Adrenal gland (tissue), 12 donors: ENCODE data around the gene C1R. TPM values are rescaled to one million over a fixed set of nuclear protein-coding genes. Genes with fewer than 3 reads are reported as not detected.
A peak's percentile ranks its signal among the peaks of the same experiment; 100 is the strongest.
"Not testable (repeated sequence)": the region's sequence is repeated elsewhere in the genome, so short reads cannot be mapped to it uniquely, and the experiment has no call there.

Experiments used
- DNase-seq, 7 donors: peaks; one replicate each; pipeline ENCODE4 v3.0.0-alpha.2; 2019 to 2020
- H3K27ac ChIP-seq, 5 donors: fragments of 200-600 bp; sonication (generic) in 4 of 5; 1 replicate in 3 of 5; 2 replicates in 2 of 5; pipeline versions ENCODE4 v1.5.1 to v1.8.0; 2016 to 2020; ENCODE audit warnings: mild to moderate bottlenecking in 1 of 5
- H3K27me3 ChIP-seq: fragments of 200-600 bp; 2 replicates; pipeline ENCODE4 v1.8.0; 2021
- H3K36me3 ChIP-seq, 2 donors: fragments of 200-600 bp; replicated peaks in 1 of 2; 1 replicate in 1 of 2; 2 replicates in 1 of 2; pipeline versions ENCODE4 v1.5.1 to v1.8.0; 2018 to 2022
- H3K4me1 ChIP-seq, 2 donors: fragments of 200-600 bp; replicated peaks in 1 of 2; 1 replicate in 1 of 2; 2 replicates in 1 of 2; pipeline versions ENCODE4 v1.5.1 to v1.8.0; 2018 to 2021
- H3K4me3 ChIP-seq, 4 donors: fragments of 200-600 bp; sonication (generic) in 3 of 4; one replicate each; pipeline ENCODE4 v1.5.1; 2016 to 2018
- H3K9me3 ChIP-seq, 3 donors: fragments of 200-600 bp; sonication (generic) in 1 of 3; replicated peaks in 1 of 3; 1 replicate in 2 of 3; 2 replicates in 1 of 3; pipeline versions ENCODE4 v1.5.1 to v1.8.0; 2016 to 2021
- CTCF ChIP-seq, 6 experiments: fragments of 450-650 bp in 4 of 6; fragments of 200-600 bp in 2 of 6; sonication (generic) in 1 of 6; IDR thresholded peaks; 1 replicate in 5 of 6; 2 replicates in 1 of 6; pipeline versions ENCODE4 v1.5.1 to v1.8.0; 2016 to 2021; ENCODE audit warnings: antibody characterized with exemption in 6 of 6, mild to moderate bottlenecking in 2 of 6, moderate library complexity in 1 of 6
- POLR2A ChIP-seq, 2 donors: fragments of 450-650 bp; IDR thresholded peaks; one replicate each; pipeline ENCODE4 v1.6.1; 2017; ENCODE audit warnings: antibody characterized with exemption in 2 of 2, mild to moderate bottlenecking in 2 of 2, moderate library complexity in 1 of 2
- WGBS, 4 donors: extraction: QIAGEN DNeasy Blood & Tissue Kit in 2 of 4; methylation state at CpG; one replicate each; pipeline versions ENCODE4 v1.1.5 to v1.1.7; 2013 to 2017; 5-methylcytosine and 5-hydroxymethylcytosine counted together
- intact Hi-C, 2 donors: fragments of 100-400 bp; cut with DNase I; formaldehyde crosslinking; loops; one replicate each; pipeline versions ENCODE4 v1.14.1 to v1.15.0; 2022 to 2023
- polyA plus RNA-seq, 3 donors: library from polyadenylated mRNA; stranded (reverse); fragments of 200-250 nt in 2 of 3; fragments of 350-450 nt in 1 of 3; fragmentation: Illumina TruSeq in 1 of 3; extraction: RNeasy Lipid Tissue Mini Kit (QIAGEN cat#74804) in 1 of 3; gene quantifications; one replicate each; pipeline ENCODE4 v1.2.3, GENCODE V29; 2013 to 2014
- total RNA-seq, 9 donors: library from RNA; depleted of rRNA in 4 of 9; stranded (reverse); fragments of >200 nt in 4 of 9; fragments of 120-200 nt in 1 of 9; fragmentation: NEBNext Ultra II Directional in 1 of 9; extraction: Animal tissue kit (Norgen Biotek cat#: 25700) in 1 of 9; gene quantifications; one replicate each; pipeline versions ENCODE4 v1.1.0 to v1.2.4, GENCODE V29; 2013 to 2023
- donor health status: healthy with polysubstance abuse.
- donor health status: Bipolar disorder and iron deficiency.
- donor health status: DM: yes; HTN: yes; CAD: no.
- donor health status: DM: no; HTN: no; CAD: no.
- donor health status: DM: no; HTN: no; CAD: no.
- donor health status: DM: yes; HTN: yes; CAD: no.

Gene C1R
- total and polyA plus RNA-seq, 12 donors = 10.3 to 1,160 (median 366) TPM

GRCh38 chr12:7058163-7058845, 33.9 kb downstream of the C1R start:
- no peak for TF ChIP-seq POLR2A (IDR thresholded peaks at IDR 0.05)
- no peak for TF ChIP-seq CTCF (IDR thresholded peaks at IDR 0.05)
- H3K36me3 ChIP-seq = no peaks in the 10 kb centered on the region
- peak in 1 of 7 donors; percentile 29 for DNase-seq
- 77 to 86% (median 80%) methylated on average over 3 of the region's 3 CpGs for WGBS, 4 donors
- H3K27me3 ChIP-seq = no peaks in the 10 kb centered on the region
- H3K27ac ChIP-seq = no peak overlapping the region
- intact Hi-C loops = no loop called here
- H3K9me3 ChIP-seq = no peaks in the 10 kb centered on the region
- no peak overlapping the region for H3K4me3 ChIP-seq
- H3K4me1 ChIP-seq = peaks cover 6 to 13% of the 10 kb centered on the region in 2 donors

- peaks cover 6 to 10% of the 10 kb centered on the region in 2 donors for H3K4me1 ChIP-seq
- H3K4me3 ChIP-seq, intact Hi-C loops, H3K9me3 ChIP-seq, H3K27ac ChIP-seq, DNase-seq, H3K27me3 ChIP-seq, H3K36me3 ChIP-seq: not testable (repeated sequence)
- 90 to 100% (median 94%) methylated on average over 2 of the region's 2 CpGs for WGBS, 4 donors
Measured at GRCh38 chr12:7055736-7056135, 36.5 kb downstream of the C1R start.

GRCh38 chr12:7054925-7055324, 37.3 kb downstream of the C1R start:
- no peak for DNase-seq
- peaks cover 3 to 6% of the 10 kb centered on the region in 2 donors for H3K4me1 ChIP-seq
- intact Hi-C loops = no loop called here
- no peaks in the 10 kb centered on the region for H3K9me3 ChIP-seq
- 81 to 96% (median 87%) methylated on average over 3 to 4 of the region's 4 CpGs for WGBS, 4 donors
- H3K27ac ChIP-seq = no peak overlapping the region
- TF ChIP-seq POLR2A (IDR thresholded peaks at IDR 0.05) (no peak), CTCF (IDR thresholded peaks at IDR 0.05) (no peak)
- H3K27me3 ChIP-seq = no peaks in the 10 kb centered on the region
- H3K36me3 ChIP-seq = no peaks in the 10 kb centered on the region
- no peak overlapping the region for H3K4me3 ChIP-seq

GRCh38 chr12:7049973-7050372, 42.3 kb downstream of the C1R start:
- DNase-seq, H3K27me3 ChIP-seq, H3K36me3 ChIP-seq, H3K4me1 ChIP-seq, H3K9me3 ChIP-seq, H3K27ac ChIP-seq, intact Hi-C loops, H3K4me3 ChIP-seq: not testable (repeated sequence)
- 90 to 98% (median 95%) methylated on average over 3 of the region's 3 CpGs for WGBS, 4 donors

GRCh38 chr12:7049445-7049951, 42.7 kb downstream of the C1R start:
- H3K27ac ChIP-seq, H3K4me3 ChIP-seq, H3K27me3 ChIP-seq, H3K9me3 ChIP-seq, H3K36me3 ChIP-seq, H3K4me1 ChIP-seq, DNase-seq, intact Hi-C loops: not testable (repeated sequence)
- WGBS, 4 donors = 83 to 90% (median 89%) methylated on average over 10 of the region's 10 CpGs

- no peaks in the 10 kb centered on the region for H3K36me3 ChIP-seq
- intact Hi-C loops = no loop called here
- 46 to 58% (median 51%) methylated on average over 5 of the region's 5 CpGs for WGBS, 4 donors
Measured at GRCh38 chr12:7047306-7047705, 44.9 kb downstream of the C1R start.

More at GRCh38 chr12:7047306-7047705, 44.9 kb downstream of the C1R start:
- H3K9me3 ChIP-seq = no peaks in the 10 kb centered on the region
- TF ChIP-seq POLR2A (IDR thresholded peaks at IDR 0.05) (no peak), CTCF (IDR thresholded peaks at IDR 0.05) (no peak)
- no peak overlapping the region for H3K27ac ChIP-seq
- no peak overlapping the region for H3K4me3 ChIP-seq
- DNase-seq = no peak
- no peaks in the 10 kb centered on the region for H3K27me3 ChIP-seq
- peaks cover 0 to 5% of the 10 kb centered on the region in 2 donors for H3K4me1 ChIP-seq
